Epithelial cell of proximal tubule (primary cell): ENCODE results near the gene COL23A1. TPM values are rescaled to one million over a fixed set of nuclear protein-coding genes. Genes with fewer than 3 reads are reported as not detected.

Source experiments
- DNase-seq: peaks from one replicate; pipeline ENCODE4 v3.0.0-alpha.2; 2011; ENCODE audit warnings: low read depth
- H3K4me3 ChIP-seq: 2 replicates; pipeline ENCODE4 v1.5.1; 2011; ENCODE audit warnings: low read depth, mild to moderate bottlenecking, low read length
- total RNA-seq: library from RNA; depleted of rRNA; stranded (reverse); fragments of >200 nt; gene quantifications from 2 replicates; pipeline ENCODE4 v1.2.3, GENCODE V29; 2015
- TF ChIP-seq, protein P1 (sequence below): conservative IDR thresholded peaks from 2 replicates; pipeline ENCODE4 v1.5.1; 2012; ENCODE audit warnings: low read depth, mild to moderate bottlenecking, low read length

COL23A1 gene
- total RNA-seq, 1 donor from 2014 or later, result not detected

GRCh38 chr5:178249191-178249989, 340.8 kb downstream of the COL23A1 start:
- DNase-seq, result no peak
- TF ChIP-seq, protein P1, sequence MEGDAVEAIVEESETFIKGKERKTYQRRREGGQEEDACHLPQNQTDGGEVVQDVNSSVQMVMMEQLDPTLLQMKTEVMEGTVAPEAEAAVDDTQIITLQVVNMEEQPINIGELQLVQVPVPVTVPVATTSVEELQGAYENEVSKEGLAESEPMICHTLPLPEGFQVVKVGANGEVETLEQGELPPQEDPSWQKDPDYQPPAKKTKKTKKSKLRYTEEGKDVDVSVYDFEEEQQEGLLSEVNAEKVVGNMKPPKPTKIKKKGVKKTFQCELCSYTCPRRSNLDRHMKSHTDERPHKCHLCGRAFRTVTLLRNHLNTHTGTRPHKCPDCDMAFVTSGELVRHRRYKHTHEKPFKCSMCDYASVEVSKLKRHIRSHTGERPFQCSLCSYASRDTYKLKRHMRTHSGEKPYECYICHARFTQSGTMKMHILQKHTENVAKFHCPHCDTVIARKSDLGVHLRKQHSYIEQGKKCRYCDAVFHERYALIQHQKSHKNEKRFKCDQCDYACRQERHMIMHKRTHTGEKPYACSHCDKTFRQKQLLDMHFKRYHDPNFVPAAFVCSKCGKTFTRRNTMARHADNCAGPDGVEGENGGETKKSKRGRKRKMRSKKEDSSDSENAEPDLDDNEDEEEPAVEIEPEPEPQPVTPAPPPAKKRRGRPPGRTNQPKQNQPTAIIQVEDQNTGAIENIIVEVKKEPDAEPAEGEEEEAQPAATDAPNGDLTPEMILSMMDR, result no peak
- no peak overlapping the region for H3K4me3 ChIP-seq

GRCh38 chr5:178248750-178249149, 341.4 kb downstream of the COL23A1 start:
- TF ChIP-seq, protein P1, result no peak
- no peak for DNase-seq
- no peak overlapping the region for H3K4me3 ChIP-seq

DNA sequence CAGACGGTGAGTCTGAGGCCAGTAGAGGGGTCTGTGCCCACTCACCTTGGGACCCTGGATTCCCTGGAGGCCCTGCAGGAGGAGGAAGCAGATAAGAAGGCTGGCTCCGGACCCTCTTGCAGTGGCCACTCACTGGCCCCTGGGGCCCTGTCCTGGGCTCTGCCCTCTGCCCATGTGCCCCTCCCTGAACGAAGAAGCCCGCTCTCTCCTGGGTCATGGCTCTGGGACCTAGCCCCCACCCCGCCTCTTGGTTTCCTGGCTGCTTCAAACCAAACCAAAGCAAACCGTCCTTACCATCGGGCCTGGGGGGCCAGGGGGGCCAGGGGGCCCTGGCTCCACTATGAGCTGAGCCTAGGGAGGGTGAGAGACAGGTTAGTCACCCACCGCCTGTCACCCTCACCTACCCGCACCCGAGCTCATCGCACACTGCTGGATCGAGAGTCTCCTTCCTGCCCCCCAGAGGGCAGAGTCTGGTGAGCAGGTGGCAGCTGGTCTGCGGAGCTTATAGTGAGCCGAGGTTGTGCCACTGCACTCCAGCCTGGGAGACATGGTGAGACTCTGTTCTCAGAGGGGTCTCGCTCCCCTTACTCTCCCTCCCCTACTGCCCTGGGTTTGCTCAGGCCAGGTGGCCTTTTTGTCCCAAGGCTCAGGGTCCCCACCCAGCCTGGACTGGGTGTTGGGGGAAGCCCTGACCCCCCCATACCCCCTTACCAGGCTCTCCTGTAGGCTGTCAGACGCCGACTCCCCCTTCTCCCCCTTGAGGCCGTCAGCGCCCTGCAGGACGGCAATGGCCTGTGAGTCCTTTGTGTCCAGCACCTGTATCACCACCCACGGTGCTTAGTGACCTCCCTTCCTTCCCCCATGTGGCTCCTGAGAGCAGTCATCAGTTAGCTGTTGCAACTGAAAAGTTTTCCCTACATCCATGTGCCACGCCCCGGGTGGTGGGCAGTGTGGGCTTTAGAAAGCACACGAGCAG, 342.4 kb downstream of the COL23A1 start:
- TF ChIP-seq, protein P1, result no peak
- no peak for DNase-seq
- no peak overlapping the region for H3K4me3 ChIP-seq

DNA sequence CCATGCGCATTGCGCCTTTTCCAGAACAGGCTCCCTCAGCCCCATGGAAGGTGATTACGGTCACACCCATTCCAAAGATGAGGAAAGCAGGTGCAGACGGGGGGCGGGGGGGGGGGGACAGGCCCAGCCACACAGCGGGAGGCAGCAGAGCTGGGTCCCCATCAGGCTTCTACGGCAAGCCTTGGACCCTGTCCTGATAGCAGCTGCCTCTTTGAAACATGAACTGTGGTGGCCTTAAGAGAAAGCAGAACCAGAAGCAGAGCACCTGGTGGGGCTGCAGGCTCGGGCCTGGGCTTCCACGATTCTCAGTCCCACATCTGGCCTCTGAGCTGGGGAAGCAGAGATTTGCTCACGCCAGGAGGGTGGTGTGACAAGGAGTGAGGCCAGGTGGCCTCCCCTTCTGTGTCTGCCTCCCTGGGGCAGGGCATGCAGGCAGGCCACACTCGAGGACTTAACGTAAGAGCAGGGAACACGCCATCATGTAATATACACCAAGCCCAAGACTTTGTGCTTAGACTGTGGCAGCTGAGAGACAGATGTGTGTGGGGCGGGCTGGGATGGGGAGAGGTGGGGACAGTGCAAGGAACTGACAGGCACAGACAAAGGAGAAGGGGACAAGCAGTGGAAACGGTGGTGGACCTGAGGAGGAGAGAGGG, 343.4 kb downstream of the COL23A1 start:
- no peak overlapping the region for H3K4me3 ChIP-seq
- TF ChIP-seq, protein P1, result no peak
- no peak for DNase-seq

DNA sequence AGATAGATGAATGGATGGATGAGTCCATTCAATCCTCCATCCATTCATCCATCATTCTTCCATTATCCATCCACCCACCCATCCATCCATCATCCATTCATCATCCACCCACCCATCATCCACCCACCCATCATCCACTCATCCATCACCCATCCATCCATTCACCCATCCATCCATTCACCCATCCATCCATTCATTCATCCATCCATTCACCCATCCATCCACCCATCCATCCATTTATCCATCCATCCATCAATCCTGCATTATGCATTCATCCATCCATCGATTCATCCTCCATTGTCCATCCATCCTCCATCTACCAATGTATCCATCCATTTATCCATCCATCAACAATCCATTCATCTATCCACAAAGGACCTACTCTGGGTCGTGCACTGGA, 344.8 kb downstream of the COL23A1 start:
- no peak overlapping the region for H3K4me3 ChIP-seq
- TF ChIP-seq, protein P1, result no peak
- no peak for DNase-seq

DNA sequence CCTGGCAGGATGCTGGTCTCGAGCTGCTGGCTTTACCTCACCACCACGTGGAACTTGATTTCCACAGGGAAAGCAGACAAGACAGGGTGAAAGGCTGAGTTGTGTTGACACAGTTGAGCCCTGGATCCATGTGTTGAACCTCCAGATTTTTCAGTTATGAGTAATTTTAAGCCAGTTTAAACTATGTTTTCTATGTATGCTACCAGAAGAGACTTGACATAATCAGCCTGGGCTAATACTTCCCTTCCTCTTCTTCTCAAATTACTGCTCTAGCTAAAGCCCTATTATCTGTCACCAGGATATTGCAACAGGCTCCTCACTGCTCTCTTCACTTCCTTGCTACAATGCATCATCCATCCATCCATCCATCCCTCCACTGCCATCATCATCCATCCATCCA, 345.6 kb downstream of the COL23A1 start:
- DNase-seq, result no peak
- no peak overlapping the region for H3K4me3 ChIP-seq
- TF ChIP-seq, protein P1, result no peak
